ENCODE data around the gene IP6K3. TPM values are rescaled to one million over a fixed set of nuclear protein-coding genes. Genes with fewer than 3 reads are reported as not detected.

Gene IP6K3
- total RNA-seq, 1 donor from 2014 or later, result 0.16 TPM

DNA sequence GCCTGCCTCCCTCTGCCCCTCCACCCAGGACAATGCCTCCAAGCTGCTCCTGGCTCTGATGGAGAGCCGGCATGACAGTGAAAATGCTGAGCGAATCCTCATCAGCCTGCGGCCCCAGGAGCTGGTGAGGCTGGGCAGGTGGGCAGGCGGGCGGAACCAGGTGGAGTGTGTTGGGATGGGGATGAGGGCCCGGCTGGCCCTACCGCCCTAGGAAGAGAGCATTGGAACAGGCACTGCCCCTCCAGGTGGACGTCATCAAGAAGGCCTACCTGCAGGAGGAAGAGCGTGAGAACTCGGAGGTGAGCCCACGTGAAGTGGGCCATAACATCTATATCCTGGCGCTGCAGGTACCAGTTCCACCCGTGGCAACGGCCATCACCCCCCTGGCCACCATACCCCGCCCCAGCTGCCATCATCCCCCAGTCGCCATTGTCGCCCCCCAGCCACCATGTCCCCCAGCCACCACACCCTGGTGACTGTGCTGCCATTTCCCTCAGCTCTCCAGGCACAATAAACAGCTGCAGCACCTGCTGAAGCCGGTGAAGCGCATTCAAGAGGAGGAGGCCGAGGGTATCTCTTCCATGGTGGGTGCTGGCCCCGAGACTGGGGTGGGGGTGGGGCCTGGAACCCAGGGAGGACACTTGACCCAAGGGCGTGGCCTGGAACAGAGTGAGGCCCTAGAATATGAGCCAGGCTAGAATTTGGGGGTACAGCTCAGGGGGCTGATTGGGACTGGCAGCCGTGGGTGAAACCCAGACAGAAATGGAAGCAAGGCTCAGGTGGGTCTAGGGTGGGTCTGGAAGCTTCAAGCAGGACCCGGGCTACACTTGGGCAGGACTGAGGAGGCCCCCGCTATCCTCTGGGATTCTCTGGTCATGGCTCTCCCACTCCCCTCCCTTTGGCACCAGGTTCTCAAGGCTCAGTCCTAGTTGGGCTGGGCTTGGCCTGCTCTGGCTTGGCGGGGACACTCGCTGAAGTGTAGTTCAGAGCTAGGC lies 59.4 kb downstream of the IP6K3 start:
- Mint-ChIP-seq H3K27me3 (ENCODE audit: low read depth) (no peaks in the 10 kb centered on the region), H3K4me3 (no peak overlapping the region), H3K27ac (no peak overlapping the region), H3K9me3 (no peaks in the 10 kb centered on the region), H3K36me3 (no peaks in the 10 kb centered on the region), H3K4me1 (peaks cover 7% of the 10 kb centered on the region)
- TF ChIP-seq, protein P1, sequence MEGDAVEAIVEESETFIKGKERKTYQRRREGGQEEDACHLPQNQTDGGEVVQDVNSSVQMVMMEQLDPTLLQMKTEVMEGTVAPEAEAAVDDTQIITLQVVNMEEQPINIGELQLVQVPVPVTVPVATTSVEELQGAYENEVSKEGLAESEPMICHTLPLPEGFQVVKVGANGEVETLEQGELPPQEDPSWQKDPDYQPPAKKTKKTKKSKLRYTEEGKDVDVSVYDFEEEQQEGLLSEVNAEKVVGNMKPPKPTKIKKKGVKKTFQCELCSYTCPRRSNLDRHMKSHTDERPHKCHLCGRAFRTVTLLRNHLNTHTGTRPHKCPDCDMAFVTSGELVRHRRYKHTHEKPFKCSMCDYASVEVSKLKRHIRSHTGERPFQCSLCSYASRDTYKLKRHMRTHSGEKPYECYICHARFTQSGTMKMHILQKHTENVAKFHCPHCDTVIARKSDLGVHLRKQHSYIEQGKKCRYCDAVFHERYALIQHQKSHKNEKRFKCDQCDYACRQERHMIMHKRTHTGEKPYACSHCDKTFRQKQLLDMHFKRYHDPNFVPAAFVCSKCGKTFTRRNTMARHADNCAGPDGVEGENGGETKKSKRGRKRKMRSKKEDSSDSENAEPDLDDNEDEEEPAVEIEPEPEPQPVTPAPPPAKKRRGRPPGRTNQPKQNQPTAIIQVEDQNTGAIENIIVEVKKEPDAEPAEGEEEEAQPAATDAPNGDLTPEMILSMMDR (IDR thresholded peaks at IDR 0.05; ENCODE audit: unreplicated experiment), result no peak
- no peak for DNase-seq (ENCODE audit: low spot score in 2 of 2, unreplicated experiment in 2 of 2)

DNA sequence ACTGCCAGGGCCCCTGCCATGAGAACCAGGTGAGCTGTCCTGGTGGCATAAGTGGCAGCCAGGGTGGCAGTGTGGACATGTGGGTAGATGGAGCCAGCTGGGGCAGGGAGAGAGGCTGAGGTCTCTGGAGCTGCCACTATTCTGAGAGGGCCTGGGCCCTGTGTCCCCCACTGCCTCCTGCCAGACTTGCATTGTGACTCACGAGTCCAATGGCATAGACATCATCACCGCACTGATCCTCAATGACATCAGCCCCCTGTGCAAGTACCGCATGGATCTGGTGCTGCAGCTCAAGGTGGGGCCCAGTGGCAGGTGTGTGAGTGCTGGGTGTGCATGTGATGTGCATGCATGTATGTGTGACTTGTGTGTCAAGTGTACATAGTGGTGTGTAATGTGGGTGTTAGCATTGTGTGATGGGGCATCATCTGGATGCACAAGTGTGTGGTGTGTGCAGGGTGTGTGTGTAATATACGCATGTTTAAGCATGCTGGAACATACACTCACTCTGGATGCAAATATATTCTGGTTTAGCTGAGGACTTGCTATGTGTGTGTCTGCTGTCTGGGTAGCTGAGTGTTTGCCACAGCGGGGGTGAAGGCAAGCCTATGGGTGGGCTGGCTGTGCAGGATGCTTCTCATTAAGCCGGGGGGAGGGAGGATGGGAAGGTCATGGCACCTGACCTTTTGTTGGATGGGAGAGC lies 60.3 kb downstream of the IP6K3 start:
- no peaks in the 10 kb centered on the region for H3K36me3 Mint-ChIP-seq
- no peaks in the 10 kb centered on the region for H3K9me3 Mint-ChIP-seq
- H3K27ac Mint-ChIP-seq, result no peak overlapping the region
- DNase-seq (ENCODE audit: low spot score in 2 of 2, unreplicated experiment in 2 of 2), result no peak
- H3K27me3 Mint-ChIP-seq (ENCODE audit: low read depth), result no peaks in the 10 kb centered on the region
- H3K4me3 Mint-ChIP-seq, result no peak overlapping the region
- TF ChIP-seq, protein P1 (IDR thresholded peaks at IDR 0.05; ENCODE audit: unreplicated experiment), result no peak
- no peaks in the 10 kb centered on the region for H3K4me1 Mint-ChIP-seq

DNA sequence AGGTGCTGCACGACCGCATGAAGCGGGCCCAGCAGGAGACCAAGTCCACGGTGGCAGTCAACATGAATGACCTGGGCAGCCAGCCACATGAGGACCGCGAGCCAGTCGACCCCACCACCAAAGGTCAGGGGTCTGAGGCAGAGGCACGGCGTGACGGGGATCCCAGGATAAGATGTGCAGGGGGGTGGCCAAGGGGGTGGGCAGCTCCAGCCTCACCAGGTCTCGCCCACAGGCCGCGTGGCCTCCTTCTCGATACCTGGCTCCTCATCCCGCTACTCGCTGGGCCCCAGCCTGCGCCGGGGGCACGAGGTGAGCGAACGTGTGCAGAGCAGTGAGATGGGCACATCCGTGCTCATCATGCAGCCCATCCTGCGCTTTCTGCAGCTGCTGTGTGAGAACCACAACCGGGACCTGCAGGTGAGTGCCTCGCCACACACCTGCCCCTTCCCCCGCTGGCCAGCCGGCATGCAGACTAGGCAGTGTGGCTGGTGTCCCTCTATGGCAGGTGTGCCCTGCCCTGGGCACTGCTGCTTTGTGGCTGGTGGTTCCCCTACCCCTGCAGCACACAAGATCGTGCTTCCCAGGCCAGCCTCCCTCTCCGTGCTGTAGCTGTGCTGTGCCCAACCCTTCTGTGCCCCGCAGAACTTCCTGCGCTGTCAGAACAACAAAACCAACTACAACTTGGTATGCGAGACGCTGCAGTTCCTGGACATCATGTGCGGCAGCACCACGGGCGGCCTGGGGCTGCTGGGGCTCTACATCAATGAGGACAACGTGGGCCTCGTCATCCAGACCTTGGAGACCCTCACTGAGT lies 61.1 kb downstream of the IP6K3 start:
- H3K27me3 Mint-ChIP-seq (ENCODE audit: low read depth), result no peaks in the 10 kb centered on the region
- H3K4me3 Mint-ChIP-seq, result no peak overlapping the region
- no peak for DNase-seq (ENCODE audit: low spot score in 2 of 2, unreplicated experiment in 2 of 2)
- no peaks in the 10 kb centered on the region for H3K36me3 Mint-ChIP-seq
- TF ChIP-seq, protein P1 (IDR thresholded peaks at IDR 0.05; ENCODE audit: unreplicated experiment), result no peak
- no peak overlapping the region for H3K27ac Mint-ChIP-seq
- no peaks in the 10 kb centered on the region for H3K4me1 Mint-ChIP-seq
- H3K9me3 Mint-ChIP-seq, result no peaks in the 10 kb centered on the region

- no peaks in the 10 kb centered on the region for H3K9me3 Mint-ChIP-seq
Observed at GRCh38 chr6:33684983-33685382, 61.7 kb downstream of the IP6K3 start.

DNA sequence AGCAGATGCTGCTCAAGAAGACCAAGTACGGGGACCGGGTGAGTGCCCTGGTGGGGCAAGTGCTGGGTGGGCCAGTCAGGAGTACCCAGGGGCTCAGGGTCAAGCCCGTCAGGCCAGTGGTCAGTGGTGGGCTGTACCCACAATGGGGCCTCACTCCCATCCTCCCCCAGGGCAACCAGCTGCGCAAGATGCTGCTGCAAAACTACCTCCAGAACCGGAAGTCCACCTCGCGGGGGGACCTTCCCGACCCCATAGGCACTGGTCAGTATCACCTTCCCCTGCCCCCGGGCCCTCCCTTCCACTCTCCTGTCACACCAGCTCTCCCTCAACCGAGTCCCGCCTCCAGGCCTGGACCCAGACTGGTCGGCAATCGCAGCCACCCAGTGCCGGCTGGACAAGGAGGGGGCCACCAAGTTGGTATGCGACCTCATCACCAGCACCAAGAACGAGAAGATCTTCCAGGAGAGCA lies 62.2 kb downstream of the IP6K3 start:
- Mint-ChIP-seq H3K4me1 (no peaks in the 10 kb centered on the region), H3K36me3 (no peaks in the 10 kb centered on the region), H3K27ac (no peak overlapping the region), H3K4me3 (no peak overlapping the region), H3K27me3 (ENCODE audit: low read depth) (no peaks in the 10 kb centered on the region), H3K9me3 (no peaks in the 10 kb centered on the region)
- no peak for DNase-seq (ENCODE audit: low spot score in 2 of 2, unreplicated experiment in 2 of 2)
- TF ChIP-seq, protein P1 (IDR thresholded peaks at IDR 0.05; ENCODE audit: unreplicated experiment), result no peak

More at GRCh38 chr6:33684983-33685382, 61.7 kb downstream of the IP6K3 start:
- TF ChIP-seq, protein P1 (IDR thresholded peaks at IDR 0.05; ENCODE audit: unreplicated experiment), result no peak
- DNase-seq (ENCODE audit: low spot score in 2 of 2, unreplicated experiment in 2 of 2), result no peak
- no peak overlapping the region for H3K27ac Mint-ChIP-seq
- no peak overlapping the region for H3K4me3 Mint-ChIP-seq
- no peaks in the 10 kb centered on the region for H3K27me3 Mint-ChIP-seq (ENCODE audit: low read depth)
- no peaks in the 10 kb centered on the region for H3K36me3 Mint-ChIP-seq
- no peaks in the 10 kb centered on the region for H3K4me1 Mint-ChIP-seq
